ENCODE data around the gene GIPC3.

GIPC3 gene

DNA sequence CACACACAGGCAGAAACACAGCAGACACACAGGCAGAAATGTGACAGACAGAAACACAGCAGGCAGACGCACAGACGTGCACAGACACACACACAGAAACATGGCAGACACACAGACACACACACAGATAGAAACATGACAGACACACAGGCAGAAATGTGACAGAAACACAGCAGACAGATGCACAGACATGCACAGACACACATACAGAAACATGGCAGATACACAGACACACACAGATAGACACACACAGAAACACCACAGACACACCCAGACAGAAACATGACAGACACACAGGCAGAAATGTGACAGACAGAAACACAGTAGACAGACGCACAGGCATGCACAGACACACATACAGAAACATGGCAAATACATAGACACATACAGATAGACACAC is 20.1 kb downstream of the GIPC3 start:
- DNase-seq: no peak

DNA sequence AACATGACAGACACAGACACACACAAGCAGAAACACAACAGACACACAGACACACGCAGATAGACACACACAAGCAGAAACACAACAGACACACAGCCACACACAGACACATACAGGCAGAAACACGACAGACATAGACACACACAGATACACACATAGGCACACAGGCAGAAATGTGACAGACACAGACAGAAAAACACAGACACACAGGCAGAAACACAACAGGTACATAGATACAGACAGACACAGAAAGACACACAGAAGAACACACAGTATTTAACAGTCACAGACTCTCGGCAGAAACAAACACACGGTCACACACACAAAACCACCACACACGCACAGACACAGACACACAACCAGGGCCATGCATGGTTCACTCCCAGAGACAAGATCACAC is 20.5 kb downstream of the GIPC3 start:
- no peak for DNase-seq

DNA sequence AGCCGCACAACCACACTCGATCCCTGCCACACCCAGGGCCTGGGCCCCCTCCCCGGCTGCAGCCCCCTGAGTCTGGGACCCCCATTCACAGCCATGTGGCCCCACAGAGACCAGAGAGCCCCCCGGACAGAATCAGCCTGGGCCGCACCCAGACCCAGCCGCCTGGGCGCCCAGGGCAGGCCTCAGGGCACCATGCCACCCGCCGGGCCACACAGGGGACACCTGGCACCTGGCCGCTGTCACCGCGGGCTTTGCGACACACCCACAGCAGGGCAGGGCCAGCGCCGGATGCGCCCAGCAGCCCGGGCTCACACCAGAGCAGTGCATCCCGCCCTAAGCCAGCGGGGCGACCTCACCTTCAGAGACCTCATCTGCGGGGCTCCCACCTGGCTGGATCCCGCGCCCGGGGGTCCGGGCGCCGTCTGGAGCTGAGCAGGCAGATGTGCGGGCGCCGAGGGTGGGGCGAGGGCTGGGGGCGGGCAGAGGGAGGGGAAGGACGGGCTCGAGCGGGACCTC is 21.0 kb downstream of the GIPC3 start:
- peak; percentile 43 for DNase-seq

DNA sequence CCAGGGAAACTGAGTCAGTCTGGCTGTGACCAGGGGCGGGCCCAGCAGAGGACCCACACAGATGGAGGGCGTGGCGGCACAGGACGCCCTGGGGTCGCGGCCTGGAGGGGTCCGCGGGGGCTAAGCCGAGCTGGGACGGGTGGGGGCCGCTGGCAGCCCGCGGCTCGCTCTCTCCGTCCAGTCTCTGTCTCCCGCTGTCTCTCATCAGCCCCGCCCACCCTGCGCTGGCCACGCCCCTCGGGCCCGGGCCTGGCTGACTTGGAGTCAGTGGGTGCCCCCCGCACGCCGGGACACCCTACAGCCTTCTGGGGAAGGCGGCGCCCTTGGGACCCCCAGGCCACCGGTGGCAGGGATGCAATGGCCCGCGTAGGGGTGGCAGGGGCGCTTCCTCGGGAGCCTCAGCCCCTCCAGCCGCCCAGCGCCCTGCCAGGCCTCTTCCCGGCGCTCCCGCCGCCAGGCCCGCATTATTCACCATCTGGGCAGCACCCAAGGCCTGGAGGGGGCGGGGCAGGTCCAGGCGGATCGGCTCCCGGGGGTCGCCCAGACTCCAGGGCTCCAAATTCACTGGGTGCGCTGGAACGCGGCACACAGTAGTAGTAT is 21.5 kb downstream of the GIPC3 start, which contains the start of gene TBXA2R:
TSS of gene TBXA2R (minus strand) at position 186 of the 600 bp plus-strand sequence. CDS start 6,241 bp downstream, outside the sequence.
- peak; percentile 69 for DNase-seq

DNA sequence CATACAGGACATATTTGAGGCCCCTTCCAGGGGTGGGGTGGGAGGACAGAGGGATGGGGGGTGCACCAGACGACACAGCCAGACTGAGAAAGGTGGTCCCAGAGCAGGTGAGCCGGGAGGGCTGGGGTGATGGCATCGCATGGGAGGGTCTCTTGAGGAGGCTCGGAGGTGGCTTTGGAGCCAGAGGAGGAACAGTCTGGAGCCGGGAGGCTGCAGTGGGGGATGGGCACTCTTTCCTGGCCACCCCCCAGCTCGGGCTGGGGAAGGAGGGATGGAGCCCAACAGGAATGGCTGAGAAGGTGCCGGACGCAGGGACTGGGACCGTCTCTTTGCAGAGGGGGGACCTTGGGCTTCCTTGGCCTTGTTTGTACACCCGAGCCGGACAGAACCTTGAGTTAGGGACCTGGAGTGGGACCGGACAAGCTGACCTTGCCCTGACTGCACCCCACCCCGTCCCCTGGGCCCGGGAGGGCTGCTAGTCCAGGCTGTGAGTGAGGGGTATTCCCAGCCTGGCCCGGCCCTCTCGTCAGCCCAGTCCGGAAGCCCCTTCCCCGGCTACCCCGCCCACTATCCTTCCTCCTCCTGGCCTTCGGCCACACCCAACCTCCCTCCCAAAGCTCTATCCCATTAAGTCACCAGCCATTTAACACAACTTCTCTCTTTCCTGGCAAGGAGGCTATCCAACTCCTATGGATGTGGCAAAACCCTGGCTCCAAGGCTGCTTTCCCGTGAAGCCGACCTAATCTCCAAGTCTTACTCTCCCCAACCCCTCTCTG is 22.2 kb downstream of the GIPC3 start:
- DNase-seq: peak; percentile 62

GRCh38 chr19:3608079-3608641 is 22.9 kb downstream of the GIPC3 start:
- DNase-seq: no peak

DNA sequence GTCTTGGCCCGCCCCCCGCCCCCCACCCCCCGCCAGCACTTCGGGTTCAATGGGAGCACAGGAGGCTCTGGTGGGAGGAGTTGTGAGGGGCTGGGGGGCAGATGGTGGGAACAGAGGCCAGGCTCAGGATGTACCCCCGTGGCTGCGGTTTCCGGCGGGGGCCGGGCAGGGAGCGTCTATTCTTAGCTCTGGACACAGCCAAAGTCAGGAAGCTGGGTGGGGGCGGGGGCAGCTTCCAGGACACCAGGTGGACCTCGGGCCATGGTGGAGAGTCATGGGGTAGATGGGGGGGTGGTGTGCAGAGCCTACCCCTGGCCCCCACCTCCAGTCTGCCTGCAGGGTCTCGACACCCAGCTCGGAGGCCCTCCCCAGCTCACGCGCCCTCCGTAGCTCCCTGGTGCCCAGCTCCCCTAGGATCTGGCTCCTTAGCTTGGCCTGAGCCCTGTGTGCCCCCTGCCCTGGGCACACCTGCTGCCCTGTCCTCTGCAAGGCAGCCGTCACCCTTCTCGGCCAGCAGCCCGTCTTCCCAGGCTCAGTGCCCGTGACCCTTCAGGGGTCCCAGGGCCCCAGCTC is 23.6 kb downstream of the GIPC3 start:
- DNase-seq: peak; percentile 53

DNA sequence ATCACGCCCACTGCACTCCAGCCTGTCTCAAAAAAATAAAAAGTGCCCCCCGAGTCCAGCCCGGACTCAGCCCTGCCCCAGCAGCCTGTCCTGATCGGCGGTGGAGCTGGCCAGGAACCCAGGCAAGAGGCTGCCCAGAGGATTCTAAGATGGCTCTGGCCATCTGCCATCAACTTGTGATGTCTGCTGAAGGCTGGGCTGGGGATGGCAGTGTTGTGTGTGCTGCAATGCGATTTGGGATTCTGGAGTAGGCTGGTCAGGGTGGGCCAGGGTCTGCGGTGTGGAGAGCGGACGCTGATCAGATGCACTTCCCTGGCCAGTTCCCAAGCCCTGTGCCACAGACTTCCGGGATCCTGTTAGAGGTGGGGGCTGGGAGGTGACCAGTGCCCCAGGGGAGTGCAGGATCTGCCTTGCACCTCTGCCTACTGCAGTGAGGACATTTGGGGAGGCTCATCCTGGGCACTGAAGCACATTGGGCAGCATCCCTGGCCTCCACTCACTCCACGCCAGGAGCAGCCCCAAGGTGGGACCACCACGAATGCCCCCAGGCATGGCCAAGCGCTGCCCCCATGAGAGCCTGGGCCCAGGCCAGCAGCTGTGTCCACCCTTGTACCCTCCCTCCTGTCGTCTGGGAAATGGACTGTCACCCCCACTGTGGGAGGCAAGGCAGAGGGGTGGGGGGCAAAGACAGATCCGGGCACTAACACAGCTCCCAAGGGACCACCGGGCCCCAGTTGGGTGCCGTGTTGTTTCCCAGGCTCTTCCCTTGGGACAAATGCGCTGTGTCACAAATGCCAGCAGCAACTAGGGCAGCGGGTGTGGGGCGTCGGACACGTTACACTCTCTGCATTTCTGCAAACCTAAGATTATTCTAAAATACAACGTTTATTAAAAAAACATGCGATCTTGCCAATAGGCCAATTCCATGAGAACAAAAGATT is 24.8 kb downstream of the GIPC3 start:
- DNase-seq: peak; percentile 29

GRCh38 chr19:3610745-3611717 is 25.8 kb downstream of the GIPC3 start:
- DNase-seq: no peak

- DNase-seq: no peak
Measured at GRCh38 chr19:3611841-3612240, 26.6 kb downstream of the GIPC3 start.

- DNase-seq: no peak
Measured at GRCh38 chr19:3612330-3612729, 27.1 kb downstream of the GIPC3 start.

DNA sequence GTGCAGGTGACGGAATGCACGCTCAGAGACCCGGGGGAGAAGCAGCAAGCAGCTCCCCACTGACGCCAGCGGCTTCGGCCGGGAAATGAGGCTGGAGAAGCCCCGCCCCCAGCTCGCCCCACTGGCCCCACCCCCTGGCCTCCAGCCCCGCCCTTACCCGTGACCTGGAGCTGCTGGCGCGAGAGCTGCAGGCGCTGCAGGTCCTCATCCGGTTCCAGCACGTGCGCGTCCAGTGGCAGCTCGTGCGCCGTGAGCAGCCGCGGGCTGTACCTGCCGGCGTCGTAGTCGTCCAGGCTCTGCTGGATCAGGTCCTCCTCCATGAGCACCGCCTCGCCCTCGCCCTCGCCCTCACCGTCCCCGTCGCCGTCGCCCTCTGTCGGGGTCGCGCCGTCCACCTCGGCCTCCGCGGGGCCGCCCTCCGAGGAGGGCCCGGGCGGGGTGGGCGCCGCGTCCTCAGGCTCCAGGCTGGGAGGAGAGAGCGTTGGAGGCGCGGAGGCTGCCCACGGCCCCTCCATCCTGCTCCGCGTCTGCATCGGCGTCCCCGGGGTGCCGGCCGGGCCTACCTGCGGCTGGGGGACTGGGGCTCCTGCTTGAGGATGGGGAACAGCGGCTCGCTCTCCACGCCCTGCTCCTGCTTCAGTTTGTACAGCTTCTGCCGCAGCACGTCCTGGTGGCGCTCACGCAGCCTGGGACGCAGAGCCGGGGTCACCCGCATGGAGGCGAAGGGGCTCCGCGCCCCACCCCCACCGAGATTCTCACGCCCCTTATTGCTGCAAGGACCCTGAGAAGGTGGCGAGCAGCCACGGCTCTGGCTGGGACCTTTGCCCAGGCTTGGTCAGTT is 27.8 kb downstream of the GIPC3 start:
- DNase-seq: no peak

DNA sequence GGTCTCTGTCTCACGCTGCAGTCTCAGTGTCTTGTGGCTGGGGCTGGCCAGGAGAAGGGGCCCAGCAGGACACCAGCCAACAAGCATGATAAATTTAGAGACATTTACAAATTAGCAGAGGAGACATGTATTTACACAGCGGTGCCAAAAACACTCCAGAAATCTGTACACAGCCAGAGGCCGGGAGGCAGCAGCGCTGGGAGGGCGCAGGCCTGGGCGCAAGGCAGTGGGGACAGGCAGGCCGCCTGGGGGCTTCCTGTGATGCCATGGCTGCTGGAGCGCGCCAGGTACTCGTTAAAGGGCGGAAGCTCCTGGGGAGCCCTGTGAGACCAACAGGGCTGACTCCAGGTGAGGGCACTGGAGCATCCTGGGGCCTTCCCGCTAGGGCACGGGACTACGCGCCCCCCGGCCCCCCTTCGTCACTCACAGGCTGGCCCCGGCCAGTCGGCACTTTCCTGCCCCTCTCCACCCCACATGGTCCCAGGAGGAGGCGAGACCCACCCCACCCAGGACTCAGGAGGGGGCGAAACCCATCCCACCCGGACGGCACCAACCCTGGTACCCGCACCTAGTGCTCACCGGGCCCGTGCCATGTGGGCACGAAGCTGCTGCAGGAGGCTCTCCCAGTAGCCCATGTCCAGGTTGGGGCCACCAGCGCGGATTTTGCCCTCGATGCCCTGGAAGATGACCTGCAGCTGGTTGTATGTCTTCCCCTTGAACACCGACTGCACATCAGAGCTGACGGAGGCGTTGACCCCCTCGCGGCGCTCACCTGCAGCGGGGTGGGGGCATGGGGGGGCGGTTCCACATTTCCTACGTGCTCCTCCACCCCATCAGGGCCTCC is 28.8 kb downstream of the GIPC3 start:
- no peak for DNase-seq

GRCh38 chr19:3614858-3615505 is 29.7 kb downstream of the GIPC3 start:
- DNase-seq: no peak

DNA sequence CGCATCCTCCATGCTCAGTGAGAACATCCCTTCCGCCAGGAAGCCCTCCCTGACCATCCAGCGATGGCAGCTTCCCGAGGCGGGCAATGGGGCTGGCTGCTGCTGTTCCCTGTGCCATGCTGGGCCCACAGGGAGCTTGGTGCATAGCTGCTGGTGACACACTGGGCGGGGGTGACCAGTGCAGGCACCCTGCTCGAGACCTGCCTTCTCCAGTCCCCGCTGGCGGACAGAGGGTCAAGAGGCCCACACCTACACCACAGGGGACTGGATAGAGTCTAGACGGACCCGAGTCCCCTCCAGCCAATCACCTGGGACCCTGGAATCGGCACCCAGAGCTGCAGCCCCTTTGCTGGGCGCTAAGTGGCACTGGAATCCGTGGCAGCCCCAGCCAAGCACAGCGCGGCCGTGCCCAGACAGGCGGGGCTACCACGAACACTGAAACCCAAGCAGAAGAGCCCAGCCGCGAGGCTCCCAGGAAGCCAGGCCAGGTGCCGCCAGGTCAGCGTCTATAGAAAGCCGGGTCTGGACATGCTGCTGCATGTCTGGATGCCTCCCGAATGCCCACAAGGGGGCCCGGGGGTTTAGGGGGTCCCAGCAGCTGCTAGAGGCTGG is 30.4 kb downstream of the GIPC3 start:
- no peak for DNase-seq

- no peak for DNase-seq
Measured at GRCh38 chr19:3617463-3617862, 32.2 kb downstream of the GIPC3 start.

- DNase-seq: peak; percentile 78
Measured at GRCh38 chr19:3618144-3618810, 33.0 kb downstream of the GIPC3 start.
